Muscle layer of duodenum (tissue), 2 donors: Measurements from ENCODE around the gene EID2.

Source experiments
- H3K27ac ChIP-seq: one replicate; pipeline ENCODE4 v1.7.0; 2013; ENCODE audit warnings: mild to moderate bottlenecking, low read length
- H3K27me3 ChIP-seq: one replicate; pipeline ENCODE4 v1.7.0; 2013; ENCODE audit warnings: low read depth, mild to moderate bottlenecking, control low read depth, low read length
- H3K36me3 ChIP-seq, 2 donors: one replicate each; pipeline ENCODE4 v1.7.0; 2013; ENCODE audit warnings: low read length in 2 of 2, control low read depth in 1 of 2, mild to moderate bottlenecking in 1 of 2; ENCODE audit not compliant: insufficient read depth in 2 of 2, control insufficient read depth in 1 of 2
- H3K4me1 ChIP-seq, 2 donors: one replicate each; pipeline ENCODE4 v1.7.0; 2013; ENCODE audit warnings: low read length in 2 of 2, mild to moderate bottlenecking in 2 of 2, control low read depth in 1 of 2, moderate library complexity in 1 of 2; ENCODE audit not compliant: insufficient read depth in 2 of 2, control insufficient read depth in 1 of 2
- H3K4me3 ChIP-seq, 2 donors: one replicate each; pipeline ENCODE4 v1.7.0; 2013; ENCODE audit warnings: low read length in 2 of 2, low read depth in 1 of 2, mild to moderate bottlenecking in 1 of 2
- H3K9me3 ChIP-seq, 2 donors: one replicate each; pipeline ENCODE4 v1.7.0; 2013; ENCODE audit warnings: low read length in 2 of 2, control low read depth in 1 of 2, mild to moderate bottlenecking in 1 of 2; ENCODE audit not compliant: control insufficient read depth in 1 of 2
- donor health status: healthy.

EID2 gene

GRCh38 chr19:39539518-39540332, at the start of gene EID2:
Gene EID2, minus strand, starts transcription at chr19:39540161. Its CDS starts 82 bp downstream, at chr19:39540079.
- peak within 1 kb of the TSS; percentile 71 to 74 for H3K4me3 ChIP-seq
- peak within 1 kb of the TSS; percentile 74 for H3K27ac ChIP-seq
- no peaks in the 10 kb centered on the region for H3K27me3 ChIP-seq
- H3K9me3 ChIP-seq, result no peaks in the 10 kb centered on the region
- peaks cover 4 to 14% of the 10 kb centered on the region in 2 donors for H3K4me1 ChIP-seq
- no peaks in the 10 kb centered on the region for H3K36me3 ChIP-seq

- Histone ChIP-seq H3K27me3 (no peaks in the 10 kb centered on the region), H3K36me3 (no peaks in the 10 kb centered on the region), H3K9me3 (peaks cover 0 to 3% of the 10 kb centered on the region in 2 donors), H3K4me3 (no peak overlapping the region), H3K4me1 (no peaks in the 10 kb centered on the region), H3K27ac (no peak overlapping the region)
Measured at GRCh38 chr19:39588066-39588465, 48.1 kb upstream of the EID2 start.

- Histone ChIP-seq H3K27ac (no peak overlapping the region), H3K27me3 (no peaks in the 10 kb centered on the region), H3K9me3 (peaks cover 0 to 3% of the 10 kb centered on the region in 2 donors), H3K4me3 (no peak overlapping the region), H3K36me3 (no peaks in the 10 kb centered on the region), H3K4me1 (no peaks in the 10 kb centered on the region)
Measured at GRCh38 chr19:39587496-39587895, 47.5 kb upstream of the EID2 start.

- no peaks in the 10 kb centered on the region for H3K36me3 ChIP-seq
- no peak overlapping the region for H3K27ac ChIP-seq
- H3K27me3 ChIP-seq, result peaks cover 4% of the 10 kb centered on the region
- no peaks in the 10 kb centered on the region for H3K4me1 ChIP-seq
- H3K9me3 ChIP-seq, result peaks cover 0 to 3% of the 10 kb centered on the region in 2 donors
- no peak overlapping the region for H3K4me3 ChIP-seq
Measured at GRCh38 chr19:39582891-39583625, 43.1 kb upstream of the EID2 start.

GRCh38 chr19:39582442-39582841, 42.5 kb upstream of the EID2 start:
- Histone ChIP-seq H3K27me3 (peaks cover 4% of the 10 kb centered on the region), H3K9me3 (peaks cover 0 to 3% of the 10 kb centered on the region in 2 donors), H3K27ac (no peak overlapping the region), H3K4me3 (no peak overlapping the region), H3K36me3 (no peaks in the 10 kb centered on the region), H3K4me1 (no peaks in the 10 kb centered on the region)

GRCh38 chr19:39568604-39569003, 28.6 kb upstream of the EID2 start:
- Histone ChIP-seq H3K9me3 (no peaks in the 10 kb centered on the region), H3K27me3 (no peaks in the 10 kb centered on the region), H3K36me3 (no peaks in the 10 kb centered on the region), H3K4me1 (no peaks in the 10 kb centered on the region), H3K27ac (no peak overlapping the region), H3K4me3 (no peak overlapping the region)

GRCh38 chr19:39566064-39566463, 26.1 kb upstream of the EID2 start:
- Histone ChIP-seq H3K4me3 (no peak overlapping the region), H3K4me1 (no peaks in the 10 kb centered on the region), H3K36me3 (no peaks in the 10 kb centered on the region), H3K27me3 (no peaks in the 10 kb centered on the region), H3K9me3 (no peaks in the 10 kb centered on the region), H3K27ac (no peak overlapping the region)

GRCh38 chr19:39563408-39563807, 23.4 kb upstream of the EID2 start:
- H3K27ac ChIP-seq, result no peak overlapping the region

GRCh38 chr19:39558624-39559117, 18.7 kb upstream of the EID2 start:
- Histone ChIP-seq H3K9me3 (no peaks in the 10 kb centered on the region), H3K27me3 (no peaks in the 10 kb centered on the region), H3K27ac (no peak overlapping the region), H3K36me3 (no peaks in the 10 kb centered on the region), H3K4me1 (no peaks in the 10 kb centered on the region), H3K4me3 (no peak overlapping the region)

More at GRCh38 chr19:39563408-39563807, 23.4 kb upstream of the EID2 start:
- Histone ChIP-seq H3K9me3 (no peaks in the 10 kb centered on the region), H3K27me3 (no peaks in the 10 kb centered on the region), H3K4me3 (no peak overlapping the region), H3K36me3 (no peaks in the 10 kb centered on the region), H3K4me1 (no peaks in the 10 kb centered on the region)

- Histone ChIP-seq H3K27ac (no peak overlapping the region), H3K9me3 (no peaks in the 10 kb centered on the region), H3K36me3 (no peaks in the 10 kb centered on the region), H3K4me3 (no peak overlapping the region), H3K27me3 (no peaks in the 10 kb centered on the region), H3K4me1 (no peaks in the 10 kb centered on the region)
Measured at GRCh38 chr19:39557811-39558623, 18.1 kb upstream of the EID2 start.

- Histone ChIP-seq H3K27me3 (no peaks in the 10 kb centered on the region), H3K4me3 (no peak overlapping the region), H3K4me1 (peaks cover 0 to 3% of the 10 kb centered on the region in 2 donors), H3K9me3 (no peaks in the 10 kb centered on the region), H3K36me3 (no peaks in the 10 kb centered on the region), H3K27ac (no peak overlapping the region)
Measured at GRCh38 chr19:39555883-39556282, 15.9 kb upstream of the EID2 start.
